ENCODE results near the gene CMIP. TPM values are rescaled to one million over a fixed set of nuclear protein-coding genes. Genes with fewer than 3 reads are reported as not detected.

The CMIP gene
- total RNA-seq, 1 experiment from 2014 or later = 25.7 TPM

DNA sequence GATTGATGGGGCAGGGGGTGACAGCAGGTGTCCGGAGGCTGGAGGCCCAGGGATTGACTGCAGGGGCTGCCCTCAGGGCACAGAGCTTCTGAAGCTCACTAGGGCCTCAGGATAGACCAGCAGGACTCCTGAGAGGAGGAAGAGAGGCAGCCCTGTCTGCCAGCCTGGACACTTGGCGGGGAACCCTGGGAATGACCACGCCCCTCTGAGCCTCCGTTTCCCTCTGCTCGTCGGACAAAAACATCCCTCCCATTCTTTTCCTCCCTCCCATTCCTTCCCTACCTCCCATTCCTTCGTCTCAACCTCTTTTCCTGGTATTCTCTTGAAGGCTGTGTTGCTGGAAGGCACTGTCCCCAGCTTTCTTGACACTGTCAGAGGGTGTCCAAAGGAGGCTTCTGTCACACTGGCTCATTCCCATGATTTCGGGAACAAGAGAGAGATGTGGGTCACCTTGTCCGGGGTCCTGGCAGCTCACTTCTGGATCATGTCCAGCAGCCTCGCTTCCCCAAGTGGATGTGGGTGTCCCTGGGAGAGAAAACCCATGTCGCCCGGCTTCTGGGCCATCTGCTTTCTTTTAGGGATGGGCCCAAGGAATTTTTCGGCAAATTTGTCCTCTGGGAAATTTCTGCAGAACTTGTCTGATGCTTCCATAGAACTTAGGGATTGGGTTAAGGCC is 145.5 kb downstream of the CMIP start:
- H3K27ac ChIP-seq (ENCODE audit: low read length) = no peak overlapping the region
- CTCF ChIA-PET = no interaction called here
- POLR2A ChIA-PET (ENCODE audit: unreplicated experiment) = no interaction called here

DNA sequence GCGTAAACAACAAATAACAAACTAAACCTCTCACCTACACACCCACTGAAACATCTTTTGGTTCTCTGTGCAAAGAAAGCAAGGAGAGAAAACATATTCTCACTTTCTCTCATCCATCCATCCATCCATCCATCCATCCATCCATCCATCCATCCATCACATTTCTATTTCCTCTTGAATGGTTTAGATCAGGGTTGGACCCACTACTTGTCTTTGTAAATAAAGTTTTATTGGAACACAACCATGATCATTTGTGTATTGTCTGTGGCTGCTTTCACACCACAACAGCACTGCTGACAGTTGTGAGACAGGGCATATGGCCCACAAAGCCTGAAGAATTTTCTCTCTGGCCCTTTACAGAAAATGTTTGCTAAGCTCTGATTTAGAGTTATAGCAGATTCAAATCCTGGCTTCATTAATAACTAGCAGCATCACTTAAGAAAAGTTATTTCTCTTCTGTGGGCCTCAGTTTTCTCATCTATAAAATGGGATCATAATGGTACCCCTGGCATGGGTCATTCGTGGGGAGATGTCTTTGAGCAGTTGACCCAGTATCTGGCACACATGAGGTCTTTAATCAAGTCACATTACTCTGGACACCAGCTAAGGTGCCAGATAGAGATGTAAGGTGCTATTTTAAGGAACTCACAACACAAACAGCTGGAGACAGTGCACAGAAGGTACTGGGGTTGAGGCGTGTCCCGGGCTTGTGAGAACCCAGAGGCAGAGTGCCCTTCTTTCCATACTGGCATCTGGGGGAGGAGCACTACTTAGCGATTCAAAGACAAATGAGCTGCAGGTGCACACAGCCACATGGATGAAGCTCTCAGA is 146.3 kb downstream of the CMIP start:
- ChIA-PET CTCF (no interaction called here), POLR2A (ENCODE audit: unreplicated experiment) (no interaction called here)
- intact Hi-C loops (cut with micrococcal nuclease) = no loop called here
- Histone ChIP-seq H3K9ac (ENCODE audit: low read length) (no peak overlapping the region), H3K9me3 (ENCODE audit: low read length) (no peaks in the 10 kb centered on the region), H4K20me1 (ENCODE audit: low read length) (no peaks in the 10 kb centered on the region), H3K79me2 (ENCODE audit: low read length) (peaks cover 89% of the 10 kb centered on the region), H3K4me3 (ENCODE audit: low read length) (no peak overlapping the region), H3F3A (ENCODE audit: low read length, unreplicated experiment) (no peaks in the 10 kb centered on the region), H3K36me3 (ENCODE audit: low read depth, low read length) (0 out of 2 replicates have a peak, but pooled peaks cover 4% of the 10 kb centered on the region), H3K27ac (ENCODE audit: low read length) (no peak overlapping the region), H3K4me2 (ENCODE audit: low read length) (no peak overlapping the region), H2AFZ (ENCODE audit: low read length) (no peak overlapping the region), H3K9me2 (replicated peaks; ENCODE audit: low read length) (no peaks in the 10 kb centered on the region), H3K27me3 (ENCODE audit: low read length) (no peaks in the 10 kb centered on the region), H3K4me1 (ENCODE audit: insufficient read depth, low read length) (peaks cover 17% of the 10 kb centered on the region)
- ATAC-seq (no peak), DNase-seq (no peak)
- TF ChIP-seq, protein P1, sequence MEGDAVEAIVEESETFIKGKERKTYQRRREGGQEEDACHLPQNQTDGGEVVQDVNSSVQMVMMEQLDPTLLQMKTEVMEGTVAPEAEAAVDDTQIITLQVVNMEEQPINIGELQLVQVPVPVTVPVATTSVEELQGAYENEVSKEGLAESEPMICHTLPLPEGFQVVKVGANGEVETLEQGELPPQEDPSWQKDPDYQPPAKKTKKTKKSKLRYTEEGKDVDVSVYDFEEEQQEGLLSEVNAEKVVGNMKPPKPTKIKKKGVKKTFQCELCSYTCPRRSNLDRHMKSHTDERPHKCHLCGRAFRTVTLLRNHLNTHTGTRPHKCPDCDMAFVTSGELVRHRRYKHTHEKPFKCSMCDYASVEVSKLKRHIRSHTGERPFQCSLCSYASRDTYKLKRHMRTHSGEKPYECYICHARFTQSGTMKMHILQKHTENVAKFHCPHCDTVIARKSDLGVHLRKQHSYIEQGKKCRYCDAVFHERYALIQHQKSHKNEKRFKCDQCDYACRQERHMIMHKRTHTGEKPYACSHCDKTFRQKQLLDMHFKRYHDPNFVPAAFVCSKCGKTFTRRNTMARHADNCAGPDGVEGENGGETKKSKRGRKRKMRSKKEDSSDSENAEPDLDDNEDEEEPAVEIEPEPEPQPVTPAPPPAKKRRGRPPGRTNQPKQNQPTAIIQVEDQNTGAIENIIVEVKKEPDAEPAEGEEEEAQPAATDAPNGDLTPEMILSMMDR (conservative IDR thresholded peaks at IDR 0.05; ENCODE audit: low read depth, low read length) = no peak
- TF ChIP-seq EZH2phosphoT487 (IDR thresholded peaks at IDR 0.05; ENCODE audit: borderline replicate concordance, low read length) (no peak), EZH2 (IDR thresholded peaks at IDR 0.05; ENCODE audit: low read length, unreplicated experiment) (no peak)
- BruUV-seq (replicated peaks) = no TSS peak

More for the DNA sequence above, 145.5 kb downstream of the CMIP start:
- H4K20me1 ChIP-seq (ENCODE audit: low read length) = no peaks in the 10 kb centered on the region
- H3K27me3 ChIP-seq (ENCODE audit: low read length) = no peaks in the 10 kb centered on the region
- no peak overlapping the region for H3K9ac ChIP-seq (ENCODE audit: low read length)
- ATAC-seq = no peak
- TF ChIP-seq EZH2 (IDR thresholded peaks at IDR 0.05; ENCODE audit: low read length, unreplicated experiment) (no peak), EZH2phosphoT487 (IDR thresholded peaks at IDR 0.05; ENCODE audit: borderline replicate concordance, low read length) (no peak)
- TF ChIP-seq, protein P1 (conservative IDR thresholded peaks at IDR 0.05; ENCODE audit: low read depth, low read length) = no peak
- peaks cover 25% of the 10 kb centered on the region for H3K4me1 ChIP-seq (ENCODE audit: insufficient read depth, low read length)
- no peaks in the 10 kb centered on the region for H3K9me2 ChIP-seq (replicated peaks; ENCODE audit: low read length)
- 0 out of 2 replicates have a peak, but pooled peaks cover 4% of the 10 kb centered on the region for H3K36me3 ChIP-seq (ENCODE audit: low read depth, low read length)
- H3K79me2 ChIP-seq (ENCODE audit: low read length) = peaks cover 89% of the 10 kb centered on the region
- no peak overlapping the region for H3K4me2 ChIP-seq (ENCODE audit: low read length)
- no peak overlapping the region for H3K4me3 ChIP-seq (ENCODE audit: low read length)
- BruUV-seq (replicated peaks) = no TSS peak
- no peaks in the 10 kb centered on the region for H3F3A ChIP-seq (ENCODE audit: low read length, unreplicated experiment)
- no peak overlapping the region for H2AFZ ChIP-seq (ENCODE audit: low read length)
- intact Hi-C loops (cut with micrococcal nuclease) = no loop called here
- no peaks in the 10 kb centered on the region for H3K9me3 ChIP-seq (ENCODE audit: low read length)
- no peak for DNase-seq

DNA sequence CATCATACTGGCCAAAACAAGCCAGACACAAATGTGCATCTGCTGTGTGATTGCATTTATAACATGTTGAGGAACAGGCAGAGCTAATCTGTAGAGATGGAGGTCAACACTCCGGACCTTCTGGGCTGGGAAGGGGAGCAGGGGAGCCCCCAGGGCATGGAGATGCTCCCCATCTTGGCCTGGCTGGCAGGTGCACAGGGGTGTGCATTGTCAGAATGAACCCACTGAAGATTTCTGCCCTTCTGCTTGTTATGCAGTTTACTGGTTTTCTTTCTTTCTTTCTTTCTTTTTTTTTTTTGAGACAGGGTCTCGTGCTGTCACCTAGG is 146.9 kb downstream of the CMIP start:
- ATAC-seq = no peak

More for the DNA sequence above, 146.9 kb downstream of the CMIP start:
- H3K9ac ChIP-seq (ENCODE audit: low read length) = no peak overlapping the region
- no peak for TF ChIP-seq EZH2phosphoT487 (IDR thresholded peaks at IDR 0.05; ENCODE audit: borderline replicate concordance, low read length)
- no peak for TF ChIP-seq EZH2 (IDR thresholded peaks at IDR 0.05; ENCODE audit: low read length, unreplicated experiment)
- TF ChIP-seq, protein P1 (conservative IDR thresholded peaks at IDR 0.05; ENCODE audit: low read depth, low read length) = no peak
- no peak overlapping the region for H3K4me3 ChIP-seq (ENCODE audit: low read length)
- no peak overlapping the region for H3K27ac ChIP-seq (ENCODE audit: low read length)
- ChIA-PET POLR2A (ENCODE audit: unreplicated experiment) (no interaction called here), CTCF (no interaction called here)
- H3K27me3 ChIP-seq (ENCODE audit: low read length) = no peaks in the 10 kb centered on the region
- no peaks in the 10 kb centered on the region for H3F3A ChIP-seq (ENCODE audit: low read length, unreplicated experiment)
- peaks cover 11% of the 10 kb centered on the region for H3K4me1 ChIP-seq (ENCODE audit: insufficient read depth, low read length)
- no peaks in the 10 kb centered on the region for H4K20me1 ChIP-seq (ENCODE audit: low read length)
- no TSS peak for BruUV-seq (replicated peaks)
- H3K79me2 ChIP-seq (ENCODE audit: low read length) = peaks cover 89% of the 10 kb centered on the region
- no peak for DNase-seq
- H2AFZ ChIP-seq (ENCODE audit: low read length) = no peak overlapping the region
- H3K36me3 ChIP-seq (ENCODE audit: low read depth, low read length) = 0 out of 2 replicates have a peak, but pooled peaks cover 4% of the 10 kb centered on the region
- no peaks in the 10 kb centered on the region for H3K9me3 ChIP-seq (ENCODE audit: low read length)
- H3K4me2 ChIP-seq (ENCODE audit: low read length) = no peak overlapping the region
- H3K9me2 ChIP-seq (replicated peaks; ENCODE audit: low read length) = no peaks in the 10 kb centered on the region
- intact Hi-C loops (cut with micrococcal nuclease) = no loop called here
